Measurements from ENCODE around the gene POTEH. TPM values are rescaled to one million over a fixed set of nuclear protein-coding genes. Genes with fewer than 3 reads are reported as not detected.
"Not testable (repeated sequence)": the region's sequence is repeated elsewhere in the genome, so short reads cannot be mapped to it uniquely, and the experiment has no call there.

POTEH gene
- not detected in 2 replicates for total RNA-seq (2014; rRNA removed; shearing (Covaris generic))

DNA sequence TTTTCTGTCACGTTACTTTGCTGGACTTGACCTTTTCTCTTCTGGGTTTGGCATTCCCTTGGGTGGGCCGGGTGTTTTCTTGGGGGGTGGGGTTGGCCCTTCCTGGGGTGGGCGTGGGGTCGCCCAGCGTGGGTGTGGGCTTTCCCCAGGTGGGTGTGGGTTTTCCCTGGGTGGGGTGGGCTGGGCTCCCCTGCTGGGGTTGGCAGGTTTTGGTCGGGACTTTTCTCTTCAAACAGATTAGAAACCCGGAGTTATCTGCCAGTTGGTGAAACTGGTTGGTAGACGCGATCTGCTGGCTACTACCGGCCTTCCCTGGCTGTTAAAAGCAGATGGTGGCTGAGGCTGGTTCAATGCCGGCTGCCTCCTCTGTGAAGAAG lies at the start of gene POTEH:
Gene POTEH, plus strand, starts transcription at position 278 of the 377 bp plus-strand sequence. Its CDS starts 52 bp downstream, at position 330.
- not testable (repeated sequence) for DNase-seq (ENCODE audit: low read depth)

DNA sequence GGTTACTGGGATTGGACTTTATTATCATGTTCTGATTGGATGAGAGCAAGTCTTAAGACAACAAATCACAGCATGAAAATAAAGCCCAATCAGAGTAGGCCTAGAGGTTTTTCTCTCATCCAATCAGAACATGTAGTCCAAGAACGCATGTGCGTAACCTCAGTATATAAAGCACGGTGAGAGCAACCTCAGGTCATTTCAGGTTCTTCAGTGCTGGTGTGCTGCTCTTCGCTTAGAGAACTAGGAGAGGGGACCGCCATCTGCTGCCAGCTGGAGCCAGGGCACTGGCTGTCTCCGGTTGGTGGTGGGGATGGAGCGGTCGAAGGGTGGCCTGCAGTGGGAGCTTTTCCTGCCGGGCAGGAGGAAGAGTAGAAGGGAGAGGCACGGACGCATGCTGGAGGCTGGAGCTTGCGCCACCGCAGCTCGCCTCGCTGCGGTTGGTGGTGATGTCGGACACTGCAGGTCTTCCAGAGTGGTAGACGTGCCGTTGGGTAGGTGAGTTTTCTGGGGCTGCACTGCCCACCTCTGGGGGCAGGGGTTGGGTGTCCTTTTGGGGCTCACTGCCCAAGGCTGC lies 47.5 kb upstream of the POTEH start:
- DNase-seq (ENCODE audit: low read depth), result not testable (repeated sequence)

DNA sequence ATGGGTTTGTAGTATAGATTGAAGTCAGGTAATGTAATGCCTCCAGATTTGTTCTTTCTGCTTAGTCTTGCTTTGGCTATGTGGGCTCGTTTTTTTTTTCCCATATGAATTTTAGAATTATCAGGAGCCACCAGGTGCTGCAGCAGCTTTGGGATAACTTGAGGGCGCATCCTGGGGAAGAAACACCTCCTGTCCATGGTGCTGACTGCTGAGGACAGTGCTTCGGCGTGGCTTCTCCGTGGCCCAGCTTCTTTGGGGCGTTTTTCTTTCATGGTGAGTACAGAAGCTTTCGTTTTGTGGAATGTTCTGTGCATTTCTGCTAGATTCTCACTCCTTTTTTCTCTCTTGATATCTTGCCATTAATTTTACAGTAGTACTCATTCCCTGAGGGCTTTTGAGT lies 37.9 kb upstream of the POTEH start:
- DNase-seq (ENCODE audit: low read depth), result not testable (repeated sequence)

DNA sequence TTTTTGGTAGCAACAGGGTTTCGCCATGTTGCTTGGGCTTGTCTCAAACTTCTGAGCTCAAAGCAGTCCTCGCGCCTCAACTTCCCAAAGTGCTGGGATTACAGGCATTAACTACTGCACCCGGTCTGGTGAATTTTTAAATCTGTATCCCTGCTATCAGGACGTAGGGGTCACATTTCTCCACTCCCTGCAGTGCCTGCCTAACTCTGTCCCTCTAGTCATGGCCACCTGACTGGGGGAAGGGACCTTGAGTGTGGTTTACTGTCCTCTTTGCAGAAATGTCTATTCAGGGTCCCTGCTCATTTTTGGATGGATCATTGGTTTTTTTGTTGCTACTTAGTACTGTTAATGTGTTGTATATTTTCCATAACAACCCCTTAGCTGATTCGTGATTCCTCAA lies 37.1 kb upstream of the POTEH start:
- DNase-seq (ENCODE audit: low read depth), result not testable (repeated sequence)

DNA sequence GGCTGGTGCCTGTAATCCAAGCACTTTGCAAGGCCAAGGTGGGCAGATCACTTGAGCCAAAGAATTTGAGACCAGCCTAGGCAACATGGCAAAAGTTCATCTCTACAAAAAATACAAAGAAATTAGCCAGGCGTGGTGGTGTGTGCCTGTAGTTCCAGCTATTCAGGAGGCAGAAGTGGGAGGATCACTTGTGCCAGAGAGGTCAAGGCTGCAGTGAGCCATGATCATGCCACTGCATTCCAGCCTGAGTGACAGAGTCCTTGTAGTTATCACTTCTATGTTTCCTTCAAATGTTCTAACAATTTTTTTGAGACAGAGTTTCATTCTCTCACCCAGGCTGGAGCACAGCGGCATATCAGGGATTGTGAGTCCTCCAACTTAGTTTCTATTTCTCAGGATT lies 36.6 kb upstream of the POTEH start:
- not testable (repeated sequence) for DNase-seq (ENCODE audit: low read depth)

DNA sequence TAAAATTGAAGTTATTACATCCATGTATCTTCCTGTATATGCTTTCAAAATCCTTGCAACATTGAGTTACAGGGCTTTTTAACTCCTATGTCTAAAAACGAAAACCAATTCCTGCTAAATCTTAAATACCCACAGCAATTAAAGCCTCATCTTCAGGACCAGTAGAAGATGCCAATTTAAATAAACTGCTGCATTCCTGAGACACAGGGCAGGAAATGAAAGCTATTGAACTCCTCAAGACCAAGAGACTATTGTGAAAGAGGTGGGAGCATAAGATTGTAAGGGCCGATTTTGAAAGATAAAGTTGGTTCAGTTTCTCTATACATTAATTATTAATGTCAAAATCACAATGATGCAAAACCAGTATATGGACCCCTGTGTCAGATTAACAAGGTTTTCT lies 28.7 kb upstream of the POTEH start:
- not testable (repeated sequence) for DNase-seq (ENCODE audit: low read depth)

DNA sequence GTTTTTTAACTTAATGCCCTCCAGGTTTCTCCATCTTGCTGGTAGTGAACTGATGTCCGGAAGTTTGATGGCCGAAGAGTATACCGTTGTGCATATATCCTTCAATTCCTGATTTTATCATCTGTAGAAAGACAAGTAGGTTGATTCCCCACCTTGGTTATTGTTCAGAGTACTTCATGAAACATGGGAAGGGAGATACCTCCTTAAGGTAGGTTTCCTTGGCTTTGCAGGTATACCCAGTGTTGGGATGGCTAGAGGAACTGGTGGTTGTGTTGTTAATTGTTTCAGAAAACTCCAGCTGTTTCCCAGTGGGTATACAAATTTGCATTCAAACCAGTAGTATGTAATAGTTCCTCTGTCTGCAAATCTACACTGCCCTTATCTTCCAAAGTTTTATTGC lies 25.1 kb upstream of the POTEH start:
- DNase-seq (ENCODE audit: low read depth), result not testable (repeated sequence)

DNA sequence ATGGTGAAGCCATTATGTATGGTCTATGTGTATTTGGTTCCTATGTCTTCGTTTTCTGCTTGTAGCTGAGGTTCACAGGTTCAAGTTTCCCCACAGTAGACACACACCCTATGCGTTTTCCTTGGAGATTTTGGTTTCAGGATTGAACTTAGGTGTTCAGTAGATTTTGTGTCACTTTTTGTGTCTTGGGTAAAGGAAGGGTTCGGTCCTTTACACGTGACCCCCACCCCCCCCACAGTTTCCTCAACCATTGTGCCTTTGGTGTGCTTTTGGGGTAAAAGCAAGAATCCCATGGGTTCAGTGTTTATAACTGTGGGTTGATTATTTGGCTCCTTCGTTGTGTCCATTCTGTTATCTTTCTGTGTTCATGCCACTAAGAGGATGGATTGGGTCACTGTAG lies 24.3 kb upstream of the POTEH start:
- DNase-seq (ENCODE audit: low read depth), result not testable (repeated sequence)

DNA sequence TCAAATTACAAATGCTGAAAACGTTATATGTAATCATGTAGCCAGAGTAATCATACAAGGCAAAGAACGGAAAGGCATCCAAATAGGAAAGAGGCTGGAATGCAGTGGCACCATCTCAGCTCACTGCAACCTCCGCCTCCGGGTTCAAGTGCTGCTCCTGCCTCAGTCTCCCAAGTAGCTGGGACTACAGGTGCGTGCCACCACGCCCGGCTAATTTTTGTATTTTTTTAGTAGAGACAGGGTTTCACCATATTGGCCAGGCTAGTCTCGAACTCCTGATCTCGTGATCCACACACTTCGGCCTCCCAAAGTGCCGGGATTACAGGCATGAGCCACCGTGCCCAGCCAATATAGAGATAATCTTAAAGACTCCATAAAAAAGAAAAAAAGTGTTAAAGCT lies 20.4 kb upstream of the POTEH start:
- DNase-seq (ENCODE audit: low read depth), result not testable (repeated sequence)

DNA sequence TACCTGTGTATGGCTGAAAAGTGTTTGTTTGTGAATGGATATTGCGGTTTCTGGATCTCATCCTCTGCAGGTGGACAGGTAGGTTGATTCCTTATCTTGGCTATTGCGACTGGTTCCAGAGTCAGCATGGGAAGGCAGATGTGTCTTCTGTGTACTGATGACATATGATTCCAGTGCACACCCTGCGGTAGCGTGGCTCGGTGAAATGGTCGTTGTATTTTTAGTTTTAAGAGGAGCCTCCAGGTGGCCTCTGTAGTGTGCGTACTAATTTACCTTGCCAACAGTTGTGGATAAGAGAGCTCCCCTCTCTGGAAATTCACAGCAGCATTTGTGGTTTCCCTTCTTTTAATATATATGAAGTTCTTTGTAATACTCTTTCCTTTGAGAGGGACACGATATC lies 10.1 kb upstream of the POTEH start:
- not testable (repeated sequence) for DNase-seq (ENCODE audit: low read depth)

DNA sequence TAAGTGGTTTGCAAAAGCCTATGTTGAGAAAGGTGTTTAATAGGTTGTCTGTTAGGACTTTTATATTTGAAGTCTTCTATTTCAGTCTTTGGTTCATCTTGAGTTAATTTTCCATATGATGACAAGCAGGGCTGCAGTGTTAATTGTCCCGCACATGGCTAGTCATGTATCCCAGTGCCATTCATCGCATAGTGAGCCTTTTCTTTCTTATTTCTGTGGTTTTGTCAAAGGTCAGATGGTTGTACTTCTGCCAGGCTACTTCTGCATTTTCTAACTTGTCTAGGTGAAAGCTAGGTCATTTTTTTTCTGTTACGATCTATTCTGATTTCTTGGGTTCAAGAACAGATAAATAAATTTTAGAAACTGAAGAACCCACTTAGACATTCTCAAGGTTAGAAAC lies 5.7 kb upstream of the POTEH start:
- not testable (repeated sequence) for DNase-seq (ENCODE audit: low read depth)

DNA sequence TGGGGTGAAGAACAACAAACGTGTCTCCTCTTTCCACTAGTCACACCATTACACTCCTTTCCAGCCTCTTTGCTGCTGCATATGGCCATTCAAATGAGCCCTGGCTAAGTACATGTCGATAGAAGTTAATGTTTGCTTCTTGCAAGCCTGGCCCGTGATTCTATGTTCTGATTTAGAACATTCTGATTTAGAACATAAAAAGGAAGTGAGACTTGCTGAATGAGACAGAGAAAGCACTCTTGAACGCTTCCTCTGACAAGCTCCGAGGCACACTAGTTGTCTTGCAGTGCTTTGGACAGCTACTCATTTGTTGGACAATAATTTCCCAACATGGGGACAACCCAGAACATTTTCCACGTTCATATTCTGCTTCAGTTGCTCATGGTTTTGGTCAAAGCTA lies 5.1 kb upstream of the POTEH start:
- not testable (repeated sequence) for DNase-seq (ENCODE audit: low read depth)

DNA sequence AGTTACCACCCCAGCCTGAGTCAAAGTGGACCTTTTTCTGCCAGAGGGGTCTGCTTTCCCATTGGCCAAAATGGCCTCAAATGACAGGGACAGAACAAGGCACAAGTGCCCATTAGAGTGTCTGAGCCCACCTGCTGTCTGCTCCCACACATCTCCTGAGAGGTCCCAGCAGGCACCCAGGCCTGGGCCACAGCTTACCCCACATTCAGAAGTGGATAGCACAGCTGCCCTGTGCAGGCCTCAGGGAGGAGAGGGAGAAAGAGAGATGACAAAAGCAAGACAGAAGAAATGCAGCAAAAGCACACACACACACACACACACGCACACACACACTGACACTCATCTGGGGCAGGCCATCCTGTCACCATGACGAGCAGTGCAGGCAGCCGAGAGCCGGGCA lies 4.2 kb upstream of the POTEH start:
- DNase-seq (ENCODE audit: low read depth), result not testable (repeated sequence)

DNA sequence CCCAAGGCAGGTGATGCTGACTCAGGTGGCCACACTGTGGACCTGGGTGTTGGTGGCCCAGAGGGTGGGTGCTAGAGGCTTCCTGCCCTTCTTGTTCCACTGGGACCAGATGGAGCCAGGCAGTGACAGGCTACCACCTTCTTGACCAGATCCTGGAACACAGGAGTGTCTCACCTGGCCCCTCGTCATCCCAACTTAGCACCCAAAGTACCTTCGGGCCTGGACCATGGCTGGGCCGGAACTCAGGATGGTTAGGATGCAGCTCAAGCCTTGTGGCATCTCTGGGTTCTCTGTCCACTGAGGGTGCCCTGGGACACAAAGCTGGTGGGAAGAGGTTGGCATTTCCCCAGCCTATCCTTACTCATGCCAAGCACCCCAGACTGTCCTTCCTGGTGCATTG lies 2.7 kb upstream of the POTEH start:
- not testable (repeated sequence) for DNase-seq (ENCODE audit: low read depth)

DNA sequence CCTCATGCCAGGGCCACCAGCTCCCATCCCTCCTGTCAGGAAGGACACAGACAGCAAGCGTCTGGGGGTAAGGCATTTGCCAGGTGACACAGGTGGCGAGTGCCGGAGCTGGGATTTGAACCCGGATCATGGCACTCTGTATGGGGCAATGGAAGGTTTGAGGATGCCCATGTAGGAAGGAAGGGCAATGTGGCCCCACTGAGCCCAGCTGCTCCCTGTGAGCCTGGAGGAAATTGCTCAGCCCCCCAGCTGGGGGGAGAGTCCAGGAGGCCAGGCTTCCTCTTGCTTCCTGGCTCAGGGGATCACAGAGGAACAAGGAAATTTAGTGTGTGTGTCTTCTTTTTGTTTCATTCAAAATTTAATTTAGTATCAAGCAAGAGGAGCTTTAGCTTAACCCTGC lies 2.1 kb upstream of the POTEH start:
- DNase-seq (ENCODE audit: low read depth), result not testable (repeated sequence)

DNA sequence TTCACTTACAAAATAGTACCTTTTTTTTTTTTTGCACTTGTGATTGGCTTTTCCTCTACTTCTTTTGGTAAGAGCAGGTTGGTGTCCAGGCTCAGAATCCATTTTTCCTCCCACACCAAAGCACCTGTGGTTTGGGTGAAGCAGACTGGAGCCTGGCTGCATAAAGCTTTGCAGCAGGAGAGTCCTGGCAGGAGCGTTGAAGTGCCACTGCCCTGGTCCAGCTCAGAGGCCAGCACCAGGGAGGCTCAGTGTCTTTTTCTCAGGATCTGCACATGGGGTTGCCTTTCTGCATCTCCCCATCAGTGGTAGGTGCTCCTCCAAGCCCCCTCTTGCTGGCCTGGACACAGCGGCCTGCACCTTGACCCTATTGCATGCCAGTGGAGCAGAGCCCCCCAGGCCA lies 1.7 kb upstream of the POTEH start:
- not testable (repeated sequence) for DNase-seq (ENCODE audit: low read depth)

DNA sequence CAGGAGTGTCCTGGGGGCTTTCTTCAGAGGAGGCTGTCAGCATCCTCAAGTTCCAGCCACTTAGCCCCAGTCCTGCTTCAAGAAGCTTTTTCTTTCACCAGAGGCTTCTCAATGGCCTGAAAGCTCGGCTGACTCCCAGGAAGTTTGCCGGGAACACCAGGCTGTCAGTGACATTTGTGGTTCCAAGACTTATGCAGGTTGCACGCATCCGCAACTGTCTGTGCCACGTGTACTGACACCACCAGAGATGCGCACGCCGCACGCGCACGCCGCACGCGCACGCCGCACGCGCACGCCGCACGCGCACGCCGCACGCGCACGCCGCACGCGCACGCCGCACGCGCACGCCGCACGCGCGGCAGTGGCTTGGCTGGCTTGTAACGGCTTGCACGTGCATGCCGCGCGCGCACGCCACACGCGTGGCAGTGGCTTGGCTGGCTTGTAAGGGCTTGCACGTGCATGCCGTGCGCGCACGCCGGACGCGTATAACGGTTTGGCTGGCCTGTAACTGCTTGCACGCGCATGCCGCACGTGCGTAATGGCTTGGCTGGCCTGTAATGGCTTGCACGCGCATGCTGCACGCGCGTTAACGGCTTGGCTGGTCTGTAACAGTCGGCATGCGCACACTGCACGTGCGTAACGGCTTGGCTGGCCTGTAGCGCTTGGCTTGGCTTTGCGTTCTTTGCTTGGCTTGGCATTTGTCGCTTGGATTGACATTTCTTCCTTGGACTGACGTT lies 646 bp upstream of the POTEH start:
- DNase-seq (ENCODE audit: low read depth), result not testable (repeated sequence)

DNA sequence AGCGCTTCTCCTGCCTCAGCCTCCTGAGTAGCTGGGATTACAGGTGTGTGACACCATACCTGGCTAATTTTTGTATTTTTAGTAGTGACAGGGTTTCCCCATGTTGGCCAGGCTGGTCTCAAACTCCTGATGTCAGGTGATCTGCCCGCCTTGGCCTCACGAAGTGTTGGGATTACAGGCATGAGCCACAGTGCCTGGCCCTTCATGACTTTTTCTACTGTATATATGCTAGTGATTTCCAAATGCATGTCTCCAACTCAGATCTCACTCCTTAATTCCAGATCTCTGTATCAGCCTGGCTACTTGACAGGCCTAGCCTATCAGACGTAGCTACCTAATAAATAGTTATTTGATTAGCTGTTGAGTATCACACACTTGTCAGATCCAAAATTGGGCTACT lies 23.8 kb downstream of the POTEH start:
- DNase-seq (ENCODE audit: low read depth), result not testable (repeated sequence)

DNA sequence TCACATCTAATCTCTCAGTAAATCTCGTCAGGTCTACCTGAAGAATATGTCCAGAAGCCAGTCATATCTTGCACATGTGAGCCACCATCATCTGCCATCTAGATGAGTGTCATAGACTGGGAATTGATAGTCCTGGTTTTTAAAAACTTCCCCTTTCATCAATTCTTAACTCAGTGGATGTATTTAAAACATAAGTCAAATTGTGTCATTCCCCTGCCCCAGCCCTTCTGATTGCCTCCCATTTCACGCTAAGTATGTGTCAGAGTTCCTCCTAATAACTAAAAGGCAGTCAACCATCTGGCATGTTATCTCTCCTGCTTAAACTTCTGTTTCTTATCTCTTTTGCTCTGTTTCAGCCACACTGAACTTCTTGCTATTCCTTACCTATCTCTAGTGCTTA lies 24.3 kb downstream of the POTEH start:
- DNase-seq (ENCODE audit: low read depth), result not testable (repeated sequence)

DNA sequence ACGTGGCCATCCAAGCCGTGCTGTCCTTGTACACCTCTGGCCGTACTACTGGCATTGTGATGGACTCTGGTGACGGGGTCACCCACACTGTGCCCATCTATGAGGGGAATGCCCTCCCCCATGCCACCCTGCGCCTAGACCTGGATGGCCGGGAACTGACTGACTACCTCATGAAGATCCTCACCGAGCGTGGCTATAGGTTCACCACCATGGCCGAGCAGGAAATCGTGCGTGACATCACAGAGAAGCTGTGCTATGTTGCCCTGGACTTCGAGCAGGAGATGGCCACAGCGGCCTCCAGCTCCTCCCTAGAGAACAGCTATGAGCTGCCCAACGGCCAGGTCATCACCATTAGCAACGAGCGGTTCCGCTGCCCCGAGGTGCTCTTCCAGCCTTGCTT lies 32.1 kb downstream of the POTEH start:
- not testable (repeated sequence) for DNase-seq (ENCODE audit: low read depth)

DNA sequence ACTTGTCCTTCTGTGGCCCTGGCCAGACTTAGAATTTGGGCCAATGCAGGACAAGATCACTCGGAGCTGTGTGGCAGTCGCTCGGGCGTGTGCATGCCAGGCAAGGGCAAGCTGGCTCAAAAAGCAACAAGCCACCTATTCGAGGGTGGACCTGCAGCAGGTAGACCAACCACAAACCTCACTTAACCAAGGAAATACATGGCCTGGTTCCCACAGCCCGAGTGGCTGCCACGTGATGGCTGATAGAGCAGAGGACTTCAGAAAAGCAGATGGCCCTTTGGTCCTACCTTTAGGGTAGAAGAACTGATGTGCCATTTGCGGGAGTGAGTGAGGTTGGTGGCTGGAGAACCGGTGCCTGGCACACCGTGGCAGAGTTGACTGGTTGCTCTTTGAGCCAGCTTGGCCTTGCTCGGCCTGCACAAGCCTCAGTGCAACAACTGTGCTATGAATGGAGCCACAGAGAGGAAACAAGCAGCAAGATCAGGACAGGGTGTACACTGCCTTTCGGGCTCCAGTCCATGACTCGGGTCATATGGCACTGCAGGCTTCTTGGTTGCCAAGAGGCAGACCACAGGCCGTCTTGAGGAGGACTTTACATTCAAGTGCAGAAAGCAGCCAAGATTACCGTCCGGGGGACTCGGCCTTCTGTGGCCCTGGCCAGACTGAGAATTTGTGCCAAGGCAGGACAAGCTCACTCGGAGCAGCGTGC lies 39.5 kb downstream of the POTEH start:
- not testable (repeated sequence) for DNase-seq (ENCODE audit: low read depth)

DNA sequence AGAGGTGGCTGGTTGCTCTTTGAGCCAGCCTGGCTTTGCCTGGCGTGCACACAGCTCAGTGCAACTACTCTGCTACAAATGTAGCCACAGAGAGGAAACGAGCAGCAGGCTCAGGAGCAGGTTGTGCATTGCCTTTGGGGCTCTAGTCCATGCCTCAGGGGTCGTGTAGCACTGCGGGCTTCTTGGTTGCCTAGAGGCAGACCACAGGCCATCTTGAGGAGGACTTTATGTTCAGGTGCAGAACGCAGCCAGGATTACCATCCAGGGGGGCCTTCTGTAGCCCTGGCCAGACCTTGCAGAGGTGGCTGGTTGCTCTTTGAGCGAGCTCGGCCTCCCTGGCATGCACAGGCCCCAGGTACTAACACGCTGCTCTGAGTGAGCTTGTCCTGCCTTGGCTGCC lies 41.2 kb downstream of the POTEH start:
- not testable (repeated sequence) for DNase-seq (ENCODE audit: low read depth)

DNA sequence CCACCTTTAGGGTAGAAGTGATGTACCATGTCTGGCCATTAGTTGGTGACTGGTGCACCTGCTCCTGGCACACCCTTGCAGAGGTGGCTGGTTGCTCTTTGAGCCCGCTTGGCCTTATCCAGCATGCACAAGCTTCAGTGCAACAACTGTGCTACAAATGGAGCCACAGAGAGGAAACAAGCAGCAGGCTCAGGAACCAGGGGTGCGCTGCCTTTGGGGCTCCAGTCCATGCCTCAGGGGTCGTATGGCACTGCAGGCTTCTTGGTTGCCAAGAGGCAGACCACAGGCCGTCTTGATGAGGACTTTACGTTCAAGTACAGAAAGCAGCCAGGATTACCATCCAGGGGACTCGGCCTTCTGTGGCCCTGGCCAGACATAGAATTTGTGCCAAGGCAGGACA lies 44.6 kb downstream of the POTEH start:
- DNase-seq (ENCODE audit: low read depth), result not testable (repeated sequence)

Measured in M059J (cell line).